Muscle of leg (tissue), 11 donors: Measurements from ENCODE around the gene NANP. TPM values are rescaled to one million over a fixed set of nuclear protein-coding genes. Genes with fewer than 3 reads are reported as not detected.

Experiments used
- DNase-seq: peaks from one replicate; pipeline ENCODE4 v3.0.0; 2013
- H3K27ac ChIP-seq: one replicate; pipeline ENCODE4 v1.5.1; 2013; ENCODE audit warnings: mild to moderate bottlenecking, low read length, control low read depth
- H3K27me3 ChIP-seq: one replicate; pipeline ENCODE4 v1.6.1; 2013; ENCODE audit warnings: low read length; ENCODE audit not compliant: control insufficient read depth, insufficient read depth
- H3K36me3 ChIP-seq: one replicate; pipeline ENCODE4 v1.6.1; 2013; ENCODE audit warnings: low read length; ENCODE audit not compliant: control insufficient read depth, insufficient read depth
- H3K4me1 ChIP-seq: one replicate; pipeline ENCODE4 v1.6.1; 2013; ENCODE audit warnings: low read length; ENCODE audit not compliant: control insufficient read depth, insufficient read depth
- H3K4me3 ChIP-seq: one replicate; pipeline ENCODE4 v1.5.1; 2013; ENCODE audit warnings: low read length, control low read depth
- H3K9me3 ChIP-seq: replicated peaks from 2 replicates; pipeline ENCODE4 v1.6.1; 2013; ENCODE audit warnings: low read depth, low read length; ENCODE audit not compliant: control insufficient read depth
- WGBS: methylation state at CpG from one replicate; pipeline ENCODE4 v1.1.5; 2013; ENCODE audit warnings: missing lambda C conversion rate; ENCODE audit not compliant: insufficient coverage; 5-methylcytosine and 5-hydroxymethylcytosine counted together
- polyA plus RNA-seq, 8 donors: library from polyadenylated mRNA; unstranded; fragments of 120-200 nt; gene quantifications; one replicate each; pipeline versions ENCODE4 v1.2.1 to v1.2.3, GENCODE V29; 2013; ENCODE audit warnings: inconsistent platforms in 1 of 8, low replicate concordance in 1 of 8; ENCODE audit not compliant: insufficient read length in 8 of 8, insufficient read depth in 1 of 8
- total RNA-seq: library from RNA; stranded (reverse); fragments of 120-200 nt; gene quantifications from one replicate; pipeline ENCODE4 v1.2.4, GENCODE V29; 2013

The NANP gene
- total and polyA plus RNA-seq, 9 donors: 2.7 to 4.4 (median 3.7) TPM

DNA sequence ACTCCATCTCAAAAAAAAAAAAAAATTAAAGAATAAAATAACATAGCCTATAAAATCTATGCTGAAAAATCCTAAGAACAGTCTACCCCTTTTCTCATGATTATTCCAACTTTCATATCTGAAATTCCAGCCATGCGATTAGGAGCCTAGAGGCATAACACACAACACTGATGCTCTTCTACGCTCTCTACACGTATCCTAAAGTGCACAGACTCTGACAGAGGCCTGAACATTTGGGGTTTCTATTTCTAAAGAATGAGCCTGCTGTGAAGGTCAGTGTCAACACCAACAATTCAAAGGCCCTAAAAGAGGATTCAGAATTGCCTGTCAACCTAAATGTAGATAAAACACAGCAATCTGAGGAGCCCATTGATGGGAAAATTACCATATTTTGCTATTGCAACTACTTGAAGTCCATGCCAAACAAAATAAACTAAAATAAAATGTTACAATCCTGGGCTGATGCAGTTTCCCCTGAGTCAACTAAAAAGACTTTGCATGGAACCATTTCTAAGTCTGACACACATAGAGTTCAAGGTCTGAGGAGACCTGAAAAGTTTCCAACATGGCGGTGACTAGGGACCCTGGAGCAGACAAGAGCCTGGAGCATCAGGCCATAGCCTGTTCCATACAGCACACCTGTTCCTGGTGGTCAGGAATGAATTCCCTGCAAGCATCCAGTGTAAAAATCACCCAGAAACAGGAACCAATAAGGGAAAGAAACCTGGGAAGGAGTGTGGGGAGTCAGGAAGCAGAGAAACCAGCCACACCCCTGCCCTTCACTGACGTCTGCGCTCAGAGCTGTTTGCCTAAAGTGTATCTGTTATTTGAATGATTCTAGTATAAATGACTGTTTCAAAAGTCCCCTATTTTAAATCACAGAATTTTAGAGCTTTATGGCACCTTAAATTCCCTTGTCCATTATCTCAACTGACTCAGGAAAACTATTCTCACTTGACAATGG lies 50.2 kb downstream of the NANP start:
- Histone ChIP-seq H3K36me3 (peaks cover 4% of the 10 kb centered on the region), H3K4me1 (no peaks in the 10 kb centered on the region), H3K9me3 (no peaks in the 10 kb centered on the region), H3K27ac (no peak overlapping the region), H3K27me3 (no peaks in the 10 kb centered on the region), H3K4me3 (no peak overlapping the region)
- DNase-seq: no peak
- 80% methylated on average over 1 of the region's 6 CpGs for WGBS

- H3K27ac ChIP-seq: no peak overlapping the region
- H3K4me1 ChIP-seq: no peaks in the 10 kb centered on the region
- no peaks in the 10 kb centered on the region for H3K27me3 ChIP-seq
- peaks cover 4% of the 10 kb centered on the region for H3K36me3 ChIP-seq
- 50% methylated on average over 1 of the region's 2 CpGs for WGBS
- H3K4me3 ChIP-seq: no peak overlapping the region
- no peak for DNase-seq
- H3K9me3 ChIP-seq: no peaks in the 10 kb centered on the region
These were observed 52.0 kb downstream of the NANP start for GRCh38 chr20:25571817-25572216.

GRCh38 chr20:25571240-25571639 lies 52.6 kb downstream of the NANP start:
- Histone ChIP-seq H3K27me3 (no peaks in the 10 kb centered on the region), H3K4me3 (no peak overlapping the region), H3K9me3 (no peaks in the 10 kb centered on the region), H3K27ac (no peak overlapping the region), H3K4me1 (no peaks in the 10 kb centered on the region), H3K36me3 (peaks cover 4% of the 10 kb centered on the region)
- no peak for DNase-seq
- WGBS: 100% methylated on average over 1 of the region's 2 CpGs

- Histone ChIP-seq H3K9me3 (no peaks in the 10 kb centered on the region), H3K4me3 (no peak overlapping the region), H3K4me1 (no peaks in the 10 kb centered on the region), H3K36me3 (peaks cover 4% of the 10 kb centered on the region), H3K27ac (no peak overlapping the region), H3K27me3 (no peaks in the 10 kb centered on the region)
- 100% methylated on average over 3 of the region's 7 CpGs for WGBS
- DNase-seq: no peak
These were observed 53.7 kb downstream of the NANP start for GRCh38 chr20:25570148-25570530.

DNA sequence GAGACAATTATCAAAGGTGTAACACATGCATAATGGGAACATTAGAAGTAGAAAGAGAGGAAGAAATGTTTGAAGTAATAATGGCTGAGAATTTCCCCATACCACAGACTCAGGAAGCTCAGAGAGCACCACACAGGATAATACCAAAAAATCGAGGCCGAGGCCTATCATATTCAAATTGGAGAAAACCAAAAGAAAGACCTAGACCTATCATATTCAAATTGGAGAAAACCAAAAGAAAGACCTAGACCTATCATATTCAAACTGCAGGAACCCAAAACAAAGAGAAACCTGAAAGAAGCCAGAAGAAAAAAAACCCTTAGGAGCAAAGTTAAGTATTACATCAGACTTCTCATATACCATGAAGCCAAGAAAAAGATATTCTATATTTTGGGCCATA lies 56.5 kb downstream of the NANP start:
- Histone ChIP-seq H3K27ac (no peak overlapping the region), H3K4me3 (no peak overlapping the region), H3K27me3 (no peaks in the 10 kb centered on the region), H3K9me3 (peaks cover 3% of the 10 kb centered on the region), H3K4me1 (no peaks in the 10 kb centered on the region), H3K36me3 (peaks cover 4% of the 10 kb centered on the region)
- WGBS: no CpG with 5 or more reads among the region's 2 CpGs
- no peak for DNase-seq

- Histone ChIP-seq H3K4me1 (no peaks in the 10 kb centered on the region), H3K27ac (no peak overlapping the region), H3K4me3 (no peak overlapping the region), H3K36me3 (peaks cover 4% of the 10 kb centered on the region), H3K27me3 (no peaks in the 10 kb centered on the region), H3K9me3 (peaks cover 3% of the 10 kb centered on the region)
- WGBS: 100% methylated on average over 1 of the region's 2 CpGs
- no peak for DNase-seq
These were observed 57.0 kb downstream of the NANP start for GRCh38 chr20:25566821-25567220.

- no peak for DNase-seq
- Histone ChIP-seq H3K4me3 (no peak overlapping the region), H3K4me1 (no peaks in the 10 kb centered on the region), H3K36me3 (peaks cover 4% of the 10 kb centered on the region), H3K27ac (no peak overlapping the region), H3K9me3 (peaks cover 3% of the 10 kb centered on the region), H3K27me3 (no peaks in the 10 kb centered on the region)
- 79% methylated on average over 5 of the region's 6 CpGs for WGBS
These were observed 58.1 kb downstream of the NANP start for GRCh38 chr20:25565578-25566157.

DNA sequence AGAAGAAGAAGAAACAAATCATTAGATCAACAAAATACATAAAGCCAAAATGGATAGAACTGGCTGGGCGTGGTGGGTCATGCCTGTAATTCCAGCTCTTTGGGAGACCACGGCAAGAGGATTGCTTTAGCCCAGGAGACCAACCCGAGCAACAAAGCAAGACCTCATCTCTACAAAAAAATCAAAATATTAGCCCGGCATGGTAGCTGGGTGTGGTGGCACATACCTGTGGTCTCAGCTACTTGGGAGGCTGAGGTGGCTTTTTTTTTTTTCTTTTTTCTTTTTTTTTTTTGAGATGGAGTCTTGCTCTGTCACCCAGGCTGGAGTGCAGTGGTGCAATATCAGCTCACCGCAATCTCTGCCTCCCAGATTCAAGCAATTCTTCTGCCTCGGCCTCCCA lies 59.9 kb downstream of the NANP start:
- H3K27me3 ChIP-seq: no peaks in the 10 kb centered on the region
- peaks cover 2% of the 10 kb centered on the region for H3K36me3 ChIP-seq
- DNase-seq: no peak
- H3K4me3 ChIP-seq: no peak overlapping the region
- H3K27ac ChIP-seq: no peak overlapping the region
- peaks cover 3% of the 10 kb centered on the region for H3K9me3 ChIP-seq
- 100% methylated on average over 2 of the region's 6 CpGs for WGBS
- no peaks in the 10 kb centered on the region for H3K4me1 ChIP-seq

GRCh38 chr20:25563362-25563761 lies 60.5 kb downstream of the NANP start:
- H3K4me3 ChIP-seq: no peak overlapping the region
- H3K36me3 ChIP-seq: peaks cover 2% of the 10 kb centered on the region
- peaks cover 3% of the 10 kb centered on the region for H3K9me3 ChIP-seq
- no peak for DNase-seq
- H3K4me1 ChIP-seq: no peaks in the 10 kb centered on the region
- H3K27me3 ChIP-seq: no peaks in the 10 kb centered on the region
- H3K27ac ChIP-seq: no peak overlapping the region
